ACHN (cell line): ENCODE results near the gene KIZ.

Source experiments
- DNase-seq: peaks from one replicate; pipeline ENCODE4 v3.0.0-alpha.2; 2015
- in situ Hi-C: cut with HindIII; loops from 2 replicates; pipeline ENCODE4 v1.10.0; 2017; ENCODE audit warnings: low sequenced_read_pairs, low pct_ligation_motif_present, low pct_unique_long_range_greater_than_20kb

The KIZ gene

DNA sequence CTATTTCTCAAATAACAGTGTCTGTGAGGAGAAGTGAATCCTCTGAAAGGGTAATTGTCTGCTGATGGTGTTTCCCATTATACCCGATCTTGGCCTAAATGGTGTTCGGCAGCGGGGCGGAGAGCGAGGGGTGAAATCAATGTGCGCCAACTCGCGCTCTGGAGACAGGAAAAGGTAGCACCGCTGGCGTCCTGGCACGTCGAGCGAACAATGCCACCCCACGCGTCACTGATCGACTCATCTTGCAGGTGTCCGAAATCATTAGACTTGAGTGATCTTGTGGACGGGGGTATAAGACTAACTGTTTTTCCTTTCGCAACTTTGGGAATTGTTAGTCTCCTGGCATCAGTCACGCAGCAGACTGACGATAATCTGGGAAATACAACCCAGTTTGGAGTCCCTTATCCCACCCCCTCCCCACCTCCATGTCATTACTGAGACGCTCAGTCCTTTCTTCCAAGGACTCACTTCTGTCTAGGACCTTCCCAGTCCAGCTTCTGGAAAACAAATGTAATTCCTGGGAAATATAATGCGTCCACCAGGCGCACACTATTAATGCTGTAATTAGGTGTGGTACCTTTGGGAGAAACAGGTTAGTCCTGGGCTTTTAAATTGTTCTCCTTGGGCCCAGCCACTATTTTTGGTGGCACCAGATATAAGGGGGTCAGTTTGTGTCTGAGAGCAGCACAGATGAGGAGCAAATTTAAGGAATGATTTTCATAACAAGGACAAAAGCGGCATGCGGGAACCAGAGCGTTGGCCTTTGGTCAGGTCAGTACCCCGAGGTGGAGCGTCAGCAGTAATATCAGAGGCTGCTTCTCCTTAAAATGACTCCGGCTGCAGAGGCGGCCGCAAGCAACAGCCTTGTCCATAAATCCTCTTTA is 22.1 kb upstream of the KIZ start:
- in situ Hi-C loops: no loop called here
- no peak for DNase-seq

DNA sequence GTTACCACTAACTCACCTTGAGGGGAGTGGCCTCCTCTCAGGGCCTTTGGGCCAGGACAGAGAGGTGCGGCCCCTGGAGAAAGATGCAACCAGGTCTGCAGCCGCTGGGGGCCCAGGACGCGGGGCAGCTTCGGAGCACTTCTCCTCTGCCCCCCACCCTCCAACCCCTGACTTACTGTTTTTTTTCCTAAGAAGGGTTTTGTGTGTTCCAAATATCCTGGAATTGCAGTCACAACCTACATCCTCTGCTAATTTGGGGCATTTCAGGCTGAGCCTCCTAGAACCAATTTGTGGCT is 21.5 kb upstream of the KIZ start:
- in situ Hi-C loops: no loop called here
- DNase-seq: no peak

DNA sequence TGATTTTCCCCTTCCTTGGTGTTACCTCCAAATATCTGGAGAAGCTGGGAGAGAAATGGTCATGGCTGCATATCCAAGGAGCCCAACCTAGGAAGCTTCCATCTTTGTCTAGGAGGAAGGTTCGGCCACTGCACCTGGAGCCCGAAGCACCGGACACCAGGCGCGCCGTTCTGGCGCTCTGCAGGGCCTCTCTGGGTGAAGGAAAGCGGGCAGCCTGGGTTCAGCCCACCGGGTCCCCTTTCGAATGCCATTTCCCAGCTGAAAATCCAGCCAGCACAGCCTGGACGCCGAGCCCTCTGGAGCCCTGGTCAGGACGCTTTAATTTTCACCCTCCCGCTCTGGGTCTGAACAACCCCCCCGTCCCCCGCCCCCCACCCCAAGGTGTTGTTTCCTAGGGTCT is 21.0 kb upstream of the KIZ start:
- in situ Hi-C loops: no loop called here
- no peak for DNase-seq

DNA sequence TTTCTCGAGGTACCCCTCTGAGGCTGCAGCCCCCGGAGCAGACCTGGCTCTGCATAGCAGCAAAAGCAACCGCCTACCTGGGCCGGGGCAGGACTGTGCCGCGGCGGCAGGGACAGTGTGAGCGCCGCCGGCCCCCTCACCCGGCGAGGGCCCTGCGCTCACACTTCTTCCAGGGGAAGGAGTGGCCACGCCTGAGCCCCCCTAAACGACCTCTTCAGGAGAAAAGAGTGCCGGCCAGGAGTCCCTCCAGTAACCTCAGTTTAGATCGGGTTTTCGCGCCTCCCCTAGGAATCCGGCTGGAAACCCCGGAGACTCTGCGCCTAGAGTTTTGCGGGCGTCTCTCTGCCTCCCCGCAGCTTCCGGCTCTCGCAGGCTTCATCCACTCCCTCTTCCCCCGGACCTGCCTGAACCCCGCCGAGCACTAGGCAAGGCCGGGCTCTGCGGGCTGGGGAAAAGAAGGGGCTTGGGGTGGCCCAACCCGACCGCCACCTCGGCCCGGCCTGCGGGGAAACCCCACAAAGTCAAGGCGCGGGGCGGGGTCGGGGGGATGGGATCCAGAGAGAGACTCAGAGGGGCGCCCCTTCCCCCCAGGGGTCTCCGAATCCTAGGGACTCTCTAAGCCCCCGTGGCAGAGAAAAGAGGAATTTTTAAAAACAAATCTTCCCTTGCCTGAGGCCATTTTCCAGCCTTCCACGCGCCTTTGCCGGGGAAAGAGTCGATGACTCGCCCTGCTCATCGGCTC is 20.3 kb upstream of the KIZ start:
- DNase-seq: no peak
- in situ Hi-C loops: no loop called here

DNA sequence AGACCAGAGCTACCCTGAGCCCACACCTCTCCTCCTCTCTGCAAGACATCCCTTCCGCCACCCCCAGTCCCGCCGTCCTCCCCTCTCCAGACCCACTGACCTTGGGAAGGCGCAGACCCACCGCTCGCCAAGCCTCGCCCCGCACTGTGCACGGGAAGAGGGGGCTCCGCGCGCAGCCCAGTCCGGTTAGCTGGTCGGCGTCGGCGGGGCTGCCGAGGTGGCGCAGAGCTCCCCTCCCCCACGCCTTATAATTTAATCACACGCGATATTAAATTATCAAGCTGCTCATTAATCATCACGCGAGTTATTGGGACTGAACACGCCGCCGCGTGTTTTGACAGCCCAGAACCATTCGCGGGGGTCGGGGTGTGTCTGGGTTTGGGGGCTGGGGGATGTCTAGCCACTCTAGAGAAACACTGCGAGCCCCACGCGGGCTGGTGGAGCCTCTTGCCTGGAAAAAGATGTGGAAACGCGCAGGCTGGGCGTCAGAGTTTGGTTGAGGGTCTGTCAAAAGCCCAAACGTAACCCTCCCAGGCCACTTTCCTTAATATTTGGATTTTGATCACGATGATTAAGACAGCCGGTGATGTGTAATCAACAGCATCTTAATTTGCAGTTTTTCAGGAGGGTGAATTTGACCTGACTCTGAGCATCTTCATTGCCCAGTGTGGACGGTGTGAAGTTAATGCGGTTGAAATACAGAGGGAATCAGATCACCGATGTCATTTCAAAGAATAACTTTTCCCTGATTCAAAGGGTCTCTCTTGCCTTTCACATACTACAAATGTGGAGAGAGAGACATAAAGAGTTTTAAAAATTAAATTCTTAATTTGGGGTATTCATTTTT is 19.5 kb upstream of the KIZ start, which contains the start of gene LINC00237:
Gene LINC00237 (minus strand): TSS at position 188 of the 847 bp plus-strand sequence.
- in situ Hi-C loops: no loop called here
- no peak for DNase-seq

DNA sequence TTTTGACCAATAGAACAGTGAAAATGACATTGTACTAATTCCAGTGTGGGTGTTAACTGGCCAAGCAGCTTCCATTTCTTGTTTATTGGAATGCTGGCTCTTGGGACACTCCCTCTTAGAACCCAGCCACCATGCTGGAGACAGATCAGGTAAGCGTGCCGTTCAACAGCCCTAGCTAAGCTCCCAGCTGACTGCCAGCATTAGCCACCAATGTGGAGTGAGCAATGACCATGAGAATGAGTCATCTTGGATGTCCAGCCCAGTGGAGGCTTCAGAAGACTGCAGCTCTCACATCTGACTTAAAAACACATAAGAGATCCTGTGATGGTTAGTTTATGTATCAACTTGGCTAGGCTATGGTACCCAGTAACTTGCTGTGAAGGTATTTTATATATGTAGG is 16.7 kb upstream of the KIZ start:
- in situ Hi-C loops: no loop called here
- DNase-seq: no peak

DNA sequence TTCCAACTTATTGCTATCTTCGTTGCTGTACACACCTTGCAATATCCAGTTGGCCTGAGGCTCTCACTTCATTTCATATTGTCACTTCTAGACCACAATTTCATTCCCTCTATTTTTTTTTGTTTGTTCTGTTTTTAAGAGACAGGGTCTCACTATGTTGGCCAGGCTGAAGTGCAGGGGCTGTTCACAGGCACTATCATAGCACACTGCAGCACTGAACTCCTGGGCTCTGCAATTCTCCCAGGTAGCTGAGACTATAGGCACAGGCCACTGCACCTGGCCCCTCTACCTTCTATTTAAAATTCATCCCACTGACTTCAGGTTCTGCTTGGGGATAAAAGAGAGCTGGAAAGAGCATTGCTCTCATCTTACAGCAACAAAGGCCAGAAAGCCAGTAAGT is 15.1 kb upstream of the KIZ start:
- in situ Hi-C loops: no loop called here
- no peak for DNase-seq

DNA sequence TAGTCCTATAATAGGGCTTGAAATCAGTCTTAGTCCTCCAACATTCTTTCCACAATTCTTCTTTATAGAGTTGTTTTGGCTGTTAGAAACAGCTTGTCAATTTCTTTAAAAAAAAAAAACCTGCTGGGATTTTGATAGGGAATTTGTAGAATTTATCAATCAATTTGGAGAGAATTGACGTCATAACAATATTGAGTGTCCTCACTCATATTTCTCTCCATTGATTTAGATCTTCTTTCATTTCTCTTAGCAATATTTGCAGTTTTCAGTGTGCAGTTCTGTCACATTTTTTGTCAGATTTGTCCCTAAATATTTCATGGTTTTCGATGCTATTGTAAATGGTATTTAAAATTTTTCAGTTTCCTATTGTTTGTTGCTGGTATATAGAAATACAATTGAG is 14.5 kb upstream of the KIZ start:
- DNase-seq: no peak
- in situ Hi-C loops: no loop called here

DNA sequence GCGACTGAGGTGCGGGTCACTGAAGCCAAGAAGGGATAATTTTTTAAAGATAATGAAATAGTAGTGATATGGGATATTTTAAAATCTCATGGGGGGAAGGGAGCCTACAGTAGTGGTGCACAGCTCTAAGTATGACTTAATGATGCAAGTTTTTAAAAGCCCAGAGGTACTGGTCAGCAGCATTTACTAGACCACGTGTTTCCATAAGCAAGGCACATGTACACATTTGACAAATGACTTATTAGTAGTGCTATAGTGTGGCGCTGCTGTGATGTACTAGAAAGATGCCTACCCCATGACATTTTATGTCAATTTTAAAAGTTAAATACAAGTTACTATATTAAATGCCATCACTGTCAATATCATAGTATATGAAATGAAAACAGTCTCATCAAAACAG is 12.2 kb upstream of the KIZ start:
- in situ Hi-C loops: no loop called here
- no peak for DNase-seq

DNA sequence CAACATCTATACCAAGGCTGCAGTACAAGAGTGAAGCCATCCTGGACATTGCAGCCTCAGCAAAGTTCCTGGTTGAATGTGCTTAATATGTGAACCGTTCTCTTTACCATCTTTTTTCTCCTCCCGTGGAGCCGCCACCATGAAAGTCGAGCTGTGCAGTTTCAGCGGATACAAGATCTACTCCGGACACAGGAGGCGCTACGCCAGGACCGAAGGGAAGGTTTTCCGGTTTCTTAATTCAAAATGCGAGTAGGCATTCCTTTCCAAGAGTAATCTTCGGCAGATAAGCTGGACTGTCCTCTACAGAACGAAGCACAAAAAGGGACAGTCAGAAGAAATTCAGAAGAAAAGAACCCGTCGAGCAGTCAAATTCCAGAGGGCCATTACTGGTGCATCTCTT is 11.3 kb upstream of the KIZ start:
- DNase-seq: no peak
- in situ Hi-C loops: no loop called here

DNA sequence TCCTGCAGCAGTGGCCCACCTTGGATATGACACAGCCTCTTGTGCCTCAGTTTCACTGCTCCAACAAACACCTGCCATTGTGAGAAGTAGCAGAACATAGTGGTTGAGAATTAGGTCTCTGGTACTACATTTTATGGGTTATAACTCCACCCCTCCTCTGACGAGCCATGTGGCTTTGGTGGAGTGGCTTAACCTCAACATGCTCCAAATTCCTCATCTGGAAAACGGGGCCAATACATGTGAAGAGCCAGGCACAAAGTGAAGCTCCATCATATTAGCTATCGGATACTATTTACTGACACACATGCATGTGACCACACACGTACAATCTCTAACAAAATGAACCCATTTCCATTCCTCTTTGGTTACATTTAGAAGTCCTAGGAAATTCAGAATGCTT is 8.4 kb upstream of the KIZ start:
- DNase-seq: no peak
- in situ Hi-C loops: no loop called here

DNA sequence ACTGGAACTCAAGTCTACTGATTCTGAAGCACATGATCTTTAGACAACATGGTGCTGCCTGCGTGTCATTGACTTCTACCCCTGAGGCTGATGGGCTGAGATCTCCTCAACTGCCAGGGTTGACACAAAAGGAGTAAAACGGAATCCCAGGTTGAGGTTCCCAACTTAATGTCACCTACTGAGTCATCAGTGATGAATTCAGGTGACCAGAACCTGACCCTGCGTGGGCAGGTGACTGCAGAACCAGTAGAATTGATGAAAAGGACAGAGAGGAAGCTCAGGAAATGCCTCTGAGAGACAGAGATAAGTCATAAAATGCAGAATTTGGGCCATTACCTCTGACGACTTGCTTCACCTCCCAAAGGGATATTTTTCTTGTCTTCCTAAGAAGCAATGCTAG is 7.7 kb upstream of the KIZ start:
- DNase-seq: no peak
- in situ Hi-C loops: no loop called here

DNA sequence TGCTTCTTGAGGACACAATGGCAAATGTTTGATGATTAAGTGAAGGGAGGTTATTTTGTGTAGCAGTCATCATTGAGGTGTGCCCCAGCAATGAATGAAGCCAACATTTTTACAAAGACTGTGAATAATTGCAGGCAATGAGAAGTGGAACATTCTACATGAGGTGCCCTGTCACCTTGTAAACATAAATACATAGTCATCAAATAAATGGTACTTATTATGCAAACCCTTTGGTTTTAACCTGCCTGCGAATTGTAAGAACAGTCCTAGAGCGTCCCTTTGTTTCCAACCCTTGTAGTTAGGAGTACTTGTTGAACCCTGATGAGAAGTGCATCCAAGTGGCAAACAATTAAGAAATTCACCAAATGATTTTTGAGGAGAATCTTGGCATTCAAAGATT is 7.1 kb upstream of the KIZ start:
- DNase-seq: no peak
- in situ Hi-C loops: no loop called here

DNA sequence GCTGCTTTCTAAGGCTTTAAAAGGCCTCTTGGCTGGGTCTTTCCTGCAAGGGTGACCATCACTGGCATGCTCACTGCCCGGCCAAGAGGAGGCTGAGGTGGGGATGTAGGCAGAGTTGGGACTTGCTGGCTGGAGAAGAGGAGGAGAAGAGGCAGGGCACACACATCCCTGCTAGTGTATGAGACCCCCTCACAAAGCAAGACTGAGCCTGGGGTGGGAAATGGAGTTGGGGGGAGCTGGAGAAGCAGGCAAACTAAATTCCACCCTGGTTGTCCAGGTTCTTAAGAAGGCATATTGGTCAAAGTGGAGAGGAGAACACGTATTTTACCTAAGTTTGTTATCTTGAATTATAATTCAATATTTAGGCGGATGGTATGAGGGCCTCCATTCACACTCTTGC is 1.7 kb upstream of the KIZ start:
- in situ Hi-C loops: no loop called here
- DNase-seq: no peak

DNA sequence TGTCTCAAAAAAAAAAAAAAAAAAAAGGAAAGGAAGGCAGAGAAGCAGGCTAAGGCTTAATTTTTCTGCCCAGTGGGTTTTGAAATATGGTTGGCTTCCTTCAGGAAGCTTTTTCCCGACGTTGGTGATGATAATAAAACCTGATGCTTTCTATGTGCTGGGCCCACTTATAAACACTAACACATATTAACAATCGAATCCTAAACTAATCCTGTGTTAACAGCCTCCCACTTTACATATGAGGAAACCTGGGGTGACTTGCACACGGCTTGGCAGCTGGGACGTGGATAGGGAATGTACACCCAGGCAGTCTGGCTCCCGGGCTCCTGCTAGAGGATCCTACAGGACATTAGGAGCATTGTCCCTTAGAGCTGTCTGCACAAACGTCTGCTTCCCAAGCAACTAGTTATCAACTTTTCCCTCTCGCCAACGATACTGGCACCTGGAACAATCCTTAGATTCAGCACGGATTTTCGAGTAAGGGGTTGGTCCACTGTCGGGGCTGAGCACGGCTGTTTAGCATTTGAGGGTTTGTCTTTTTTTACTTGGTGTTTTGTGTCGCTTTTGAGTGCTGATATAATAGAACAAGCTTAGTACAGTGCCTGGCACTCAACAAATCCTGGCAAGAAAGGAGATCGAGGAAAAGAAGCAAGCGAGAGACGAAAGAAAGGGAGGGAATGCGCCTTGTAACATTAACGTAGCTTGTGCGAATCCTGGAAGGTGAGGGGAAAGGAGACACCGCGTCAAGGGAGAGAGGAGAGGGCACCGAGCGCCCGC is 622 bp upstream of the KIZ start:
- in situ Hi-C loops: no loop called here
- DNase-seq: peak; percentile 55

DNA sequence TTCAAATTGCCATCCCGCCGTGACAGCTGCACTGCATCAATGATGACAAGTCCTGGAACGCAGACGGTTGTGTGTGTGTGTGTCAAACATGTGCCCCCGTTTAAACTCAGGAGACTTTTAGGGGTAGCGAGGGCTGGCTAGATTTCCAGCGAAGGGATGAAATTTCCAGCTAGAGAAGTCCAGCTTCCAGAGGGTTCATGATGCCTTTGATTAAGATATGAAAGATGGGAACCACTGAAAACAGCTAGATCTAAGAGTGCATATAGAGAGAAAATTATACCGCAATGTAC is 644 bp downstream of the KIZ start:
- in situ Hi-C loops: no loop called here
- no peak for DNase-seq

DNA sequence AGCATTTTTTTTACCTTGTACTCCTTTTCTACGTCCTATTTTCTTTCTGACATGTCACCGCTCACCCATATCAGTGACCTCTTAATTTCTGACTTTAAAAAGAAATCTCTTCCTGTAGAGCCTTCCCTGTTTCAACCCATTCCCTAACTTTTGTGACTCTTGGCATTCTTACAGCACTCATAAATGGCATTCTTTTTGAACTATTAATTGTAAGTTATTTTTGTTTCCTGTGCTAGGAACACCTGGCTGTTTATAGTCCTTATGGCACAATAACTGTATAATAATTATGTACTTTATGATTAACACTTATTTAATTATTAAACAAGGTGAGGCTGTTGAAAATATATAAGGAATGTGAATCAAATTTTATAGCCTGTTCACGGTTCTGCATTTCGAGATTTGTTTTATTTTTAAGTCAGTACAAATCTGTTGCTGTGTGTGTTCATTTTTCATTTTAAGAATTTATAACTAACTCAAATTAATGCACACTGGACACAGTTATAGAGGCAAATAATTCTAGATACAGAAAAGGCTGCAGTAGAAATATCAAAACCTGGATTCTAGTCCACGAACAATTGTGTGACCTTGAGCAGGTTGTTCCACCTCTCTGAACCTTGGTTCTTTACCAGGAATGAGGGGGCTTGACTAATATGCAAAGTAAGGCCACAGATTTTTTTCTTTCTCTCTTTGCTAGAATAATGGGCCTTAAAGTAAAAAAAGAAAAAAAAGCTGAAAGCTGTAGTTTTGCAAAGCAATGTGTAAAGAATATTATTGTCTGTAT is 1.5 kb downstream of the KIZ start:
- DNase-seq: no peak
- in situ Hi-C loops: no loop called here

DNA sequence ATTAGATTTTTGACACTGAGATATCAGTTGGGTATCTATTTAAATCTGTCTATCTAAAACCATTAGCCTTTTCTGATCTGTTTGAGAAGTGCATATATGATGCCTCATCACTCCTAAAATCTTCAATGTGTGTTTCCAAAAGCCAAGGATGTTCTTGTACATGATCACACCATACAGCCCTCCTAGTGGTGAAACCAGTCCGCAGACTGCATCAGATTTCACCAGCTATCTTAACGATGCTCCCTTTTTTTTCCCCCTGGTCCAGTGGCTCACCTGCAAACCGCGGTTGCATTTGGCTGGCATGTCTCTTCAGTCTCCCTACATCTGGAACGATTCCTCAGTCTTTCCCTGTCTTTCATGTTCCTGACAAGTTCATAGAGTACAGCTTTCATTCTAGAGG is 4.0 kb downstream of the KIZ start:
- in situ Hi-C loops: no loop called here
- DNase-seq: no peak
